ENCODE results near the gene DCANP1.

The DCANP1 gene

GRCh38 chr5:135442431-135443160 is 4.6 kb downstream of the DCANP1 start:
- no peak overlapping the region for H3K4me3 ChIP-seq (ENCODE audit: control insufficient read depth, low read depth, low read length)
- TF ChIP-seq CTCF (conservative IDR thresholded peaks at IDR 0.05; ENCODE audit: control insufficient read depth, insufficient read depth, low read depth, low read length): no peak

GRCh38 chr5:135441919-135442318 is 5.2 kb downstream of the DCANP1 start:
- no peak for DNase-seq (ENCODE audit: low read depth)
- no peak for TF ChIP-seq CTCF (conservative IDR thresholded peaks at IDR 0.05; ENCODE audit: control insufficient read depth, insufficient read depth, low read depth, low read length)
- no peak overlapping the region for H3K4me3 ChIP-seq (ENCODE audit: control insufficient read depth, low read depth, low read length)

More at GRCh38 chr5:135442431-135443160, 4.6 kb downstream of the DCANP1 start:
- no peak for DNase-seq (ENCODE audit: low read depth)

GRCh38 chr5:135441350-135441831 is 5.8 kb downstream of the DCANP1 start:
- DNase-seq (ENCODE audit: low read depth): no peak
- no peak for TF ChIP-seq CTCF (conservative IDR thresholded peaks at IDR 0.05; ENCODE audit: control insufficient read depth, insufficient read depth, low read depth, low read length)
- no peak overlapping the region for H3K4me3 ChIP-seq (ENCODE audit: control insufficient read depth, low read depth, low read length)

GRCh38 chr5:135440916-135441315 is 6.2 kb downstream of the DCANP1 start:
- no peak for TF ChIP-seq CTCF (conservative IDR thresholded peaks at IDR 0.05; ENCODE audit: control insufficient read depth, insufficient read depth, low read depth, low read length)
- no peak overlapping the region for H3K4me3 ChIP-seq (ENCODE audit: control insufficient read depth, low read depth, low read length)
- no peak for DNase-seq (ENCODE audit: low read depth)

GRCh38 chr5:135439231-135440205 is 7.6 kb downstream of the DCANP1 start:
- no peak overlapping the region for H3K4me3 ChIP-seq (ENCODE audit: control insufficient read depth, low read depth, low read length)
- TF ChIP-seq CTCF (conservative IDR thresholded peaks at IDR 0.05; ENCODE audit: control insufficient read depth, insufficient read depth, low read depth, low read length): no peak
- DNase-seq (ENCODE audit: low read depth): no peak

GRCh38 chr5:135438636-135439221 is 8.4 kb downstream of the DCANP1 start:
- H3K4me3 ChIP-seq (ENCODE audit: control insufficient read depth, low read depth, low read length): no peak overlapping the region
- no peak for DNase-seq (ENCODE audit: low read depth)
- TF ChIP-seq CTCF (conservative IDR thresholded peaks at IDR 0.05; ENCODE audit: control insufficient read depth, insufficient read depth, low read depth, low read length): no peak
